Mesothelial cell of epicardium (in vitro differentiated cells): ENCODE measurements around the gene DIP2C. TPM values are rescaled to one million over a fixed set of nuclear protein-coding genes. Genes with fewer than 3 reads are reported as not detected.
"Not testable (repeated sequence)": the region's sequence is repeated elsewhere in the genome, so short reads cannot be mapped to it uniquely, and the experiment has no call there.

Experiments used
- DNase-seq, 2 experiments: peaks; one replicate each; pipeline ENCODE4 v3.0.0; 2021; ENCODE audit warnings: low spot score in 2 of 2; ENCODE audit not compliant: unreplicated experiment in 2 of 2
- H3K27ac Mint-ChIP-seq: 2 replicates; pipeline ENCODE4 v1.8.0; 2021; ENCODE audit warnings: mixed read lengths
- H3K27me3 Mint-ChIP-seq: 2 replicates; pipeline ENCODE4 v1.8.0; 2021; ENCODE audit warnings: low read depth, mixed read lengths
- H3K36me3 Mint-ChIP-seq: 2 replicates; pipeline ENCODE4 v1.8.0; 2021; ENCODE audit warnings: mixed read lengths
- H3K4me1 Mint-ChIP-seq: 2 replicates; pipeline ENCODE4 v1.8.0; 2021; ENCODE audit warnings: mixed read lengths
- H3K4me3 Mint-ChIP-seq: 2 replicates; pipeline ENCODE4 v1.8.0; 2021; ENCODE audit warnings: mild to moderate bottlenecking, moderate library complexity, mixed read lengths
- H3K9me3 Mint-ChIP-seq: 2 replicates; pipeline ENCODE4 v1.8.0; 2021; ENCODE audit warnings: mixed read lengths
- CTCF ChIP-seq: fragments of 200-600 bp; sonication (generic); IDR thresholded peaks from one replicate; pipeline ENCODE4 v1.5.0; 2021; ENCODE audit warnings: antibody characterized with exemption; ENCODE audit not compliant: unreplicated experiment
- total RNA-seq: library from RNA; stranded (reverse); gene quantifications from 3 replicates; pipeline ENCODE4 v1.2.1, GENCODE V29; 2021

The DIP2C gene
- total RNA-seq, 1 donor from 2014 or later = 30.3 TPM

DNA sequence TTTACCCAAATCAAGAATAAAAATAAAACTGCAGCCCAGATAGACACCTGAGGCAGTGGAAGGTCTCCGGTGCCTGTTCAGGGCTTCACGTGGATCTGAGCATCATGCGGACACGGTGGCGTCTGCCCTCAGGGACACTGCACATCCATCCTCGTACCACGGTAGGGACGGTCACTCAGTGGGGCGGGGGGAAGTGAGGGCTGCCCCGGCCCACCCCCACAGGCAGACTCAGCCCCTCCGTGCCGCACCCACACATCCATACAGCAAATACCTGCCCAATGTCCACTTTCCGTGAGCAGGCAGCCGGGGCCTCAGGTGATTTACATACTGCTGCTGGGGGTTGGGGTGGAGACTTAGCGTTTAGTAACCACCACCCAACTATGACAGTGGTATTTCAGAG, 207.8 kb downstream of the DIP2C start:
- Mint-ChIP-seq H3K27ac (no peak overlapping the region), H3K27me3 (no peaks in the 10 kb centered on the region)

DNA sequence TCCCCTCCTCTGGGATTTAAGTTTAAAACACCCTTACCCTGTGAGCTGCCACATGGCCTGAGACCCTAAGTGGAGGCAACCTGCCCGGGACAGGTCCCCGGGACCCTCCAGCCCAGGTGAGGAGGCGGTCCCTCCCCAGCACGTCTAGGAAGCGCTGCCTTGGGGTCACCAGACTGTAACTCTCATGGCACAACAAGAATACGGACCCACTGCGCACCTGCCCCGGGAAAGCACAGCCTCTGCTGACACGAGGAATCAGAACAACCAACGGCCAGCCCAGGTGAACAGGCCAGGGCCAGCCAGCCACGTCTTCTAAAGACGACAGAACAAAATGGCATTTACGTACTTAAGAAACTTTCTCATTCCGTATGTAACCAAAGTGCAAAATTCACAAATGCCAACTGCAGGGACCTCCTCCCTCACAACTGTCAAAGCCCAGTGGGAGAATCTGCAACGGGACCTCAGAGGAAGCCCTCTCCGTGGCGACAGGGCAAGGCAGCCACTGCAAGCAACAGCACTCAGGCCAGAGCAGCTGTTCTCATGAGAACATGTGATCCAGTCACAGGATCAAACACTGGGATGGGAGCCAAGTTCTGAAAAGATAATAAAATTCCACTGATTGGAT, 208.4 kb downstream of the DIP2C start:
- no peak for DNase-seq
- Mint-ChIP-seq H3K36me3 (peaks cover 16% of the 10 kb centered on the region), H3K9me3 (peaks cover 8% of the 10 kb centered on the region), H3K27me3 (no peaks in the 10 kb centered on the region), H3K4me3 (no peak overlapping the region), H3K4me1 (peaks cover 20% of the 10 kb centered on the region), H3K27ac (peak overlapping the region; percentile 66)
- TF ChIP-seq CTCF = no peak

More for the DNA sequence above, 207.8 kb downstream of the DIP2C start:
- TF ChIP-seq CTCF = no peak
- Mint-ChIP-seq H3K4me1 (peaks cover 26% of the 10 kb centered on the region), H3K36me3 (peaks cover 16% of the 10 kb centered on the region), H3K9me3 (peaks cover 8% of the 10 kb centered on the region), H3K4me3 (no peak overlapping the region)
- DNase-seq = no peak

GRCh38 chr10:480498-480927, 209.0 kb downstream of the DIP2C start:
- Mint-ChIP-seq H3K27ac (no peak overlapping the region), H3K9me3 (peaks cover 8% of the 10 kb centered on the region), H3K4me1 (peaks cover 20% of the 10 kb centered on the region), H3K27me3 (no peaks in the 10 kb centered on the region), H3K36me3 (peaks cover 16% of the 10 kb centered on the region), H3K4me3 (no peak overlapping the region)
- no peak for DNase-seq
- no peak for TF ChIP-seq CTCF

- peaks cover 21% of the 10 kb centered on the region for H3K36me3 Mint-ChIP-seq
- H3K27me3 Mint-ChIP-seq = not testable (repeated sequence)
Observed at GRCh38 chr10:479706-480497, 209.6 kb downstream of the DIP2C start.

GRCh38 chr10:478471-479245, 210.8 kb downstream of the DIP2C start:
- Mint-ChIP-seq H3K36me3 (peaks cover 24% of the 10 kb centered on the region), H3K27ac (peak overlapping the region; percentile 59), H3K9me3 (peaks cover 8% of the 10 kb centered on the region), H3K4me1 (peaks cover 20% of the 10 kb centered on the region), H3K27me3 (no peaks in the 10 kb centered on the region), H3K4me3 (no peak overlapping the region)
- no peak for DNase-seq
- TF ChIP-seq CTCF = no peak

More at GRCh38 chr10:479706-480497, 209.6 kb downstream of the DIP2C start:
- H3K27ac Mint-ChIP-seq, H3K4me3 Mint-ChIP-seq, H3K9me3 Mint-ChIP-seq, DNase-seq: not testable (repeated sequence)
- H3K4me1 Mint-ChIP-seq = peaks cover 20% of the 10 kb centered on the region
